Skeletal muscle tissue (tissue), 4 donors: Measurements from ENCODE around the gene RBM19. TPM values are rescaled to one million over a fixed set of nuclear protein-coding genes. Genes with fewer than 3 reads are reported as not detected.
"Not testable (repeated sequence)": the region's sequence is repeated elsewhere in the genome, so short reads cannot be mapped to it uniquely, and the experiment has no call there.

ENCODE experiments used
- H3K27ac ChIP-seq: one replicate; pipeline ENCODE4 v1.7.0; 2013; ENCODE audit warnings: mild to moderate bottlenecking, low read depth, low read length, inconsistent platforms
- H3K27me3 ChIP-seq, 3 donors: one replicate each; pipeline ENCODE4 v1.7.0; 2013; ENCODE audit warnings: low read length in 3 of 3; ENCODE audit not compliant: control insufficient read depth in 3 of 3, insufficient read depth in 3 of 3
- H3K36me3 ChIP-seq, 3 donors: one replicate each; pipeline ENCODE4 v1.7.0; 2013; ENCODE audit warnings: low read length in 3 of 3; ENCODE audit not compliant: control insufficient read depth in 3 of 3, insufficient read depth in 3 of 3
- H3K4me1 ChIP-seq, 3 donors: one replicate each; pipeline ENCODE4 v1.7.0; 2013; ENCODE audit warnings: low read length in 3 of 3, mild to moderate bottlenecking in 3 of 3; ENCODE audit not compliant: control insufficient read depth in 3 of 3, insufficient read depth in 3 of 3
- H3K4me3 ChIP-seq, 3 donors: one replicate each; pipeline ENCODE4 v1.7.0; 2013; ENCODE audit warnings: low read length in 3 of 3
- H3K9ac ChIP-seq, 3 donors: one replicate each; pipeline ENCODE4 v1.7.0; 2013; ENCODE audit warnings: low read length in 3 of 3, mild to moderate bottlenecking in 3 of 3, moderate library complexity in 2 of 3, low read depth in 1 of 3
- H3K9me3 ChIP-seq, 3 donors: one replicate each; pipeline ENCODE4 v1.7.0; 2013; ENCODE audit warnings: low read length in 3 of 3; ENCODE audit not compliant: control insufficient read depth in 3 of 3
- total RNA-seq: library from RNA; depleted of rRNA; stranded (reverse); fragments of >200 nt; gene quantifications from one replicate; pipeline ENCODE4 v1.2.3, GENCODE V29; 2014
- donor health status: Osteomylitis.

Gene RBM19
- total RNA-seq, 1 donor from 2014 or later: 12.5 TPM

- H3K9ac ChIP-seq: no peak overlapping the region
- no peak overlapping the region for H3K4me3 ChIP-seq
- no peak overlapping the region for H3K27ac ChIP-seq
- H3K9me3 ChIP-seq: no peaks in the 10 kb centered on the region
- no peaks in the 10 kb centered on the region for H3K4me1 ChIP-seq
- H3K36me3 ChIP-seq: no peaks in the 10 kb centered on the region
- peaks cover 12 to 37% (median 16%) of the 10 kb centered on the region in 3 donors for H3K27me3 ChIP-seq
Measured at GRCh38 chr12:114001511-114002340, 35.6 kb upstream of the RBM19 start.

- no peaks in the 10 kb centered on the region for H3K9me3 ChIP-seq
- H3K36me3 ChIP-seq: no peaks in the 10 kb centered on the region
- no peaks in the 10 kb centered on the region for H3K4me1 ChIP-seq
- H3K9ac ChIP-seq: no peak overlapping the region
- no peak overlapping the region for H3K27ac ChIP-seq
- H3K27me3 ChIP-seq: peaks cover 12 to 40% (median 16%) of the 10 kb centered on the region in 3 donors
- H3K4me3 ChIP-seq: no peak overlapping the region
Measured at GRCh38 chr12:114000861-114001260, 34.7 kb upstream of the RBM19 start.

GRCh38 chr12:114000261-114000660 is 34.1 kb upstream of the RBM19 start:
- H3K4me1 ChIP-seq, H3K4me3 ChIP-seq, H3K27ac ChIP-seq, H3K9ac ChIP-seq, H3K9me3 ChIP-seq, H3K36me3 ChIP-seq: not testable (repeated sequence)
- peaks cover 10 to 35% (median 12%) of the 10 kb centered on the region in 3 donors for H3K27me3 ChIP-seq

- H3K9me3 ChIP-seq: no peaks in the 10 kb centered on the region
- H3K9ac ChIP-seq: no peak overlapping the region
- H3K4me3 ChIP-seq: no peak overlapping the region
- H3K36me3 ChIP-seq: no peaks in the 10 kb centered on the region
- peaks cover 7 to 34% (median 15%) of the 10 kb centered on the region in 3 donors for H3K27me3 ChIP-seq
- H3K27ac ChIP-seq: no peak overlapping the region
- no peaks in the 10 kb centered on the region for H3K4me1 ChIP-seq
Measured at GRCh38 chr12:113997365-113997764, 31.2 kb upstream of the RBM19 start.

- Histone ChIP-seq H3K27ac (no peak overlapping the region), H3K4me1 (no peaks in the 10 kb centered on the region), H3K9me3 (no peaks in the 10 kb centered on the region), H3K36me3 (no peaks in the 10 kb centered on the region), H3K9ac (no peak overlapping the region), H3K27me3 (peaks cover 15 to 46% (median 18%) of the 10 kb centered on the region in 3 donors), H3K4me3 (no peak overlapping the region)
Measured at GRCh38 chr12:113996026-113996425, 29.9 kb upstream of the RBM19 start.

GRCh38 chr12:113994051-113994450 is 27.9 kb upstream of the RBM19 start:
- Histone ChIP-seq H3K4me3 (no peak overlapping the region), H3K27me3 (peaks cover 16 to 42% (median 18%) of the 10 kb centered on the region in 3 donors), H3K27ac (no peak overlapping the region), H3K9ac (no peak overlapping the region), H3K9me3 (no peaks in the 10 kb centered on the region), H3K4me1 (no peaks in the 10 kb centered on the region), H3K36me3 (no peaks in the 10 kb centered on the region)

GRCh38 chr12:113992751-113993150 is 26.6 kb upstream of the RBM19 start:
- H3K9ac ChIP-seq, H3K9me3 ChIP-seq, H3K4me1 ChIP-seq, H3K36me3 ChIP-seq, H3K4me3 ChIP-seq, H3K27ac ChIP-seq: not testable (repeated sequence)
- H3K27me3 ChIP-seq: peaks cover 18 to 47% (median 20%) of the 10 kb centered on the region in 3 donors

- Histone ChIP-seq H3K27me3 (peaks cover 21 to 51% (median 30%) of the 10 kb centered on the region in 3 donors), H3K27ac (no peak overlapping the region), H3K9me3 (no peaks in the 10 kb centered on the region), H3K36me3 (no peaks in the 10 kb centered on the region), H3K4me3 (no peak overlapping the region), H3K4me1 (no peaks in the 10 kb centered on the region), H3K9ac (no peak overlapping the region)
Measured at GRCh38 chr12:113991224-113992044, 25.3 kb upstream of the RBM19 start.

GRCh38 chr12:113990250-113991223 is 24.4 kb upstream of the RBM19 start:
- no peaks in the 10 kb centered on the region for H3K9me3 ChIP-seq
- H3K4me3 ChIP-seq: no peak overlapping the region
- no peaks in the 10 kb centered on the region for H3K4me1 ChIP-seq
- H3K9ac ChIP-seq: no peak overlapping the region
- H3K27ac ChIP-seq: no peak overlapping the region
- H3K27me3 ChIP-seq: peaks cover 21 to 45% (median 30%) of the 10 kb centered on the region in 3 donors
- H3K36me3 ChIP-seq: no peaks in the 10 kb centered on the region
